ENCODE results near the gene EQTN. TPM values are rescaled to one million over a fixed set of nuclear protein-coding genes. Genes with fewer than 3 reads are reported as not detected.

Gene EQTN
- total and polyA plus RNA-seq, 10 of the 15 experiments (the other 5 are each of a cell fraction or from before 2014, with no cell fraction given): not detected

DNA sequence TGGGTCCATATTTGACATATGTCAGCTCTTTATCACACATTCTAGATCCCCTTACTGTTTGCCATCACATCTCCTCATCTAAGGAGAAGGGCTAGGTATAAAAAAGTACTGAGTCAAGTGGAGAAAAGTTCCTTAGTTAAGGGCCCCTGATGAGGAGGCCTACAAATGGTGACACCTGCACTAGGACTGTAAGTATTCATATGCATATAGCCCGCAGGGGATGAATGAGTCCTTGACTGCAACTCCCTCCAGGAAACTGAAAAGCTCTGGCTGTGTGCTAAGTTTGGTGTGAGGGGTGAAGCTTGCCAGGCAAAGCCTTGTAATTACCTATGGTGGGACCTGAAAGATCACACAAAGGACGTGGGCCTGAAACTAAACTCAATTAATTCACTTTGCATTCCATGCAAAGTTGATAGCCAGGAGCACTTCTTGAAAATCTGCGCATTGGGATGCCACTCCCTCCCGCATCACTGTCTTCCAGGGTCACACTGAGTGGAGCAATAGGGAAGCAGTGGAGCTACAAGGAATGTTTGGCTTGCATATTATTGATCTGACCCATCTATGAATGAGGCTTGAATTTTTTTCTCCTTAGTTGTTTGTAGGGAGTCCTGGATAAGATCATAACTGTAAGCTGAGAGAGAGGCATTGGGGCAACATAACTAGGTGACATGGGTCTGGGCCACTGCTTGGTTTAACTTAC lies 11.9 kb upstream of the EQTN start:
- no peak overlapping the region for H3K27ac ChIP-seq (ENCODE audit: control insufficient read depth, insufficient read depth)
- no peaks in the 10 kb centered on the region for H3K27me3 ChIP-seq (replicated peaks in 1 of 2; ENCODE audit: control insufficient read depth in 2 of 2, insufficient read depth in 2 of 2, low read length in 1 of 2)
- TF ChIP-seq SMARCA5 (IDR thresholded peaks at IDR 0.05) (no peak), MEF2A (IDR thresholded peaks at IDR 0.05; ENCODE audit: insufficient read depth, low read depth, low read length) (no peak), ATF7 (IDR thresholded peaks at IDR 0.05; ENCODE audit: low read depth) (no peak), EGR1 (IDR thresholded peaks at IDR 0.05; ENCODE audit: borderline replicate concordance in 1 of 2, low read depth in 2 of 2, low read length in 2 of 2) (no peak), ETV6 (conservative IDR thresholded peaks at IDR 0.05 in 1 of 2, IDR thresholded peaks at IDR 0.05 in 1 of 2; ENCODE audit: borderline replicate concordance in 1 of 2, low read depth in 1 of 2) (no peak), HDAC6 (IDR thresholded peaks at IDR 0.05; ENCODE audit: unreplicated experiment) (no peak), CREM (IDR thresholded peaks at IDR 0.05; ENCODE audit: low read depth) (no peak), CBFB (IDR thresholded peaks at IDR 0.05; ENCODE audit: low read depth) (no peak), SP1 (IDR thresholded peaks at IDR 0.05; ENCODE audit: low read depth, low read length) (no peak), ZZZ3 (IDR thresholded peaks at IDR 0.05; ENCODE audit: control insufficient read depth, insufficient read length, low read depth) (no peak), BACH1 (IDR thresholded peaks at IDR 0.05; ENCODE audit: borderline replicate concordance) (no peak), HCFC1 (IDR thresholded peaks at IDR 0.05; ENCODE audit: low read length) (no peak), CBX3 (IDR thresholded peaks at IDR 0.05; ENCODE audit: borderline replicate concordance, low read depth) (no peak), FOXK2 (IDR thresholded peaks at IDR 0.05) (no peak), SRF (IDR thresholded peaks at IDR 0.05; ENCODE audit: low read depth in 2 of 2, low read length in 2 of 2) (no peak), YY1 (IDR thresholded peaks at IDR 0.05; ENCODE audit: low read depth, low read length) (no peak)
- TF ChIP-seq, protein P1, sequence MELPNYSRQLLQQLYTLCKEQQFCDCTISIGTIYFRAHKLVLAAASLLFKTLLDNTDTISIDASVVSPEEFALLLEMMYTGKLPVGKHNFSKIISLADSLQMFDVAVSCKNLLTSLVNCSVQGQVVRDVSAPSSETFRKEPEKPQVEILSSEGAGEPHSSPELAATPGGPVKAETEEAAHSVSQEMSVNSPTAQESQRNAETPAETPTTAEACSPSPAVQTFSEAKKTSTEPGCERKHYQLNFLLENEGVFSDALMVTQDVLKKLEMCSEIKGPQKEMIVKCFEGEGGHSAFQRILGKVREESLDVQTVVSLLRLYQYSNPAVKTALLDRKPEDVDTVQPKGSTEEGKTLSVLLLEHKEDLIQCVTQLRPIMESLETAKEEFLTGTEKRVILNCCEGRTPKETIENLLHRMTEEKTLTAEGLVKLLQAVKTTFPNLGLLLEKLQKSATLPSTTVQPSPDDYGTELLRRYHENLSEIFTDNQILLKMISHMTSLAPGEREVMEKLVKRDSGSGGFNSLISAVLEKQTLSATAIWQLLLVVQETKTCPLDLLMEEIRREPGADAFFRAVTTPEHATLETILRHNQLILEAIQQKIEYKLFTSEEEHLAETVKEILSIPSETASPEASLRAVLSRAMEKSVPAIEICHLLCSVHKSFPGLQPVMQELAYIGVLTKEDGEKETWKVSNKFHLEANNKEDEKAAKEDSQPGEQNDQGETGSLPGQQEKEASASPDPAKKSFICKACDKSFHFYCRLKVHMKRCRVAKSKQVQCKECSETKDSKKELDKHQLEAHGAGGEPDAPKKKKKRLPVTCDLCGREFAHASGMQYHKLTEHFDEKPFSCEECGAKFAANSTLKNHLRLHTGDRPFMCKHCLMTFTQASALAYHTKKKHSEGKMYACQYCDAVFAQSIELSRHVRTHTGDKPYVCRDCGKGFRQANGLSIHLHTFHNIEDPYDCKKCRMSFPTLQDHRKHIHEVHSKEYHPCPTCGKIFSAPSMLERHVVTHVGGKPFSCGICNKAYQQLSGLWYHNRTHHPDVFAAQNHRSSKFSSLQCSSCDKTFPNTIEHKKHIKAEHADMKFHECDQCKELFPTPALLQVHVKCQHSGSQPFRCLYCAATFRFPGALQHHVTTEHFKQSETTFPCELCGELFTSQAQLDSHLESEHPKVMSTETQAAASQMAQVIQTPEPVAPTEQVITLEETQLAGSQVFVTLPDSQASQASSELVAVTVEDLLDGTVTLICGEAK (IDR thresholded peaks at IDR 0.05; ENCODE audit: borderline replicate concordance): no peak
- TF ChIP-seq, protein P2, sequence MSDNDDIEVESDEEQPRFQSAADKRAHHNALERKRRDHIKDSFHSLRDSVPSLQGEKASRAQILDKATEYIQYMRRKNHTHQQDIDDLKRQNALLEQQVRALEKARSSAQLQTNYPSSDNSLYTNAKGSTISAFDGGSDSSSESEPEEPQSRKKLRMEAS (IDR thresholded peaks at IDR 0.05; ENCODE audit: low read depth, low read length): no peak
- no peaks in the 10 kb centered on the region for H3K36me3 ChIP-seq (ENCODE audit: control insufficient read depth in 2 of 2, insufficient read depth in 2 of 2, low read length in 1 of 2)
- SMC1A ChIA-PET (ENCODE audit: uncharacterized antibody, unreplicated experiment): interaction anchor here (1.3 kb wide), 1 partner anchor 15 kb away, joined by 4 read pairs; no protein-coding TSS in a partner anchor
- no peak for FAIRE-seq
- no peaks in the 10 kb centered on the region for H3K79me2 ChIP-seq (ENCODE audit: control insufficient read depth, insufficient read depth, low read length)
- in situ Hi-C loops (cut with MboI): no loop called here
- 38% methylated on average over 4 of the region's 4 CpGs for WGBS (ENCODE audit: insufficient coverage, insufficient replicate concordance, low lambda C conversion rate, missing lambda C conversion rate)
- no peak overlapping the region for H3K4me3 ChIP-seq
- DNase-seq (ENCODE audit: low read depth, low spot score): no peak
- no peaks in the 10 kb centered on the region for H3K9me3 ChIP-seq (replicated peaks; ENCODE audit: control insufficient read depth, insufficient read depth, low read length)
- POLR2A ChIA-PET: interaction anchor here (0.6 kb wide), 1 partner anchor 397 kb away, joined by 5 read pairs; no protein-coding TSS in a partner anchor
- H3K4me2 ChIP-seq (ENCODE audit: control insufficient read depth, insufficient read depth): no peak overlapping the region
- no peak overlapping the region for H2AFZ ChIP-seq (ENCODE audit: control insufficient read depth, low read depth, low read length)
- RAD21 ChIA-PET (ENCODE audit: unreplicated experiment): no interaction called here
- no peak for ATAC-seq
- no peak overlapping the region for H3K9ac ChIP-seq (ENCODE audit: control insufficient read depth, insufficient read depth, low read length)
- H4K20me1 ChIP-seq (ENCODE audit: control insufficient read depth, insufficient read depth): no peaks in the 10 kb centered on the region
- H3K4me1 ChIP-seq (ENCODE audit: control insufficient read depth, insufficient read depth, low read length): no peaks in the 10 kb centered on the region
- intact Hi-C loops (cut with micrococcal nuclease; ENCODE audit: unreplicated experiment): loop anchor here (2.0 kb wide), 1 partner anchor 16 kb away; no protein-coding TSS in a partner anchor
- CTCF ChIA-PET: interaction anchor here (0.8 to 1.3 kb wide), 2 partner anchors 9 to 12 kb away, joined by 3 read pairs; no protein-coding TSS in a partner anchor
- BruUV-seq (replicated peaks): no TSS peak
